ENCODE results near the gene PEMT. TPM values are rescaled to one million over a fixed set of nuclear protein-coding genes. Genes with fewer than 3 reads are reported as not detected.
A peak's percentile ranks its signal among the peaks of the same experiment; 100 is the strongest.

Gene PEMT
- total and polyA plus RNA-seq, 2 donors from 2014 or later, result 36.8 to 52.1 TPM

- no peak for TF ChIP-seq CTCF (IDR thresholded peaks at IDR 0.05; ENCODE audit: borderline replicate concordance, extremely low read depth, insufficient read depth)
- Histone ChIP-seq H3K4me3 (ENCODE audit: low read length in 3 of 3) (peak overlapping the region in 2 of 3 donors; percentile 74 to 84), H3K4me1 (ENCODE audit: control insufficient read depth in 2 of 3, insufficient read depth in 2 of 3, low read depth in 1 of 3, low read length in 3 of 3) (peaks cover 0 to 28% (median 13%) of the 10 kb centered on the region in 3 donors), H3K36me3 (ENCODE audit: control insufficient read depth in 2 of 3, insufficient read depth in 3 of 3, low read length in 3 of 3) (no peaks in the 10 kb centered on the region), H3K9me3 (ENCODE audit: control insufficient read depth in 2 of 3, insufficient read depth in 1 of 3, low read length in 3 of 3) (no peaks in the 10 kb centered on the region), H3K9ac (ENCODE audit: low read length in 3 of 3) (peak overlapping the region in 1 of 3 donors; percentile 63), H3K27ac (ENCODE audit: low read depth in 2 of 2, low read length in 2 of 2) (peak overlapping the region; percentile 66 to 85), H3K27me3 (ENCODE audit: control insufficient read depth, insufficient read depth, low read length) (no peaks in the 10 kb centered on the region)
- intact Hi-C loops (cut with DNase I), result no loop called here
- no peak for FAIRE-seq
- no peak for DNase-seq
Observed at GRCh38 chr17:17590141-17590751, 1.3 kb downstream of the PEMT start.

GRCh38 chr17:17587614-17588337 is 3.7 kb downstream of the PEMT start:
- Histone ChIP-seq H3K36me3 (ENCODE audit: control insufficient read depth in 2 of 3, insufficient read depth in 3 of 3, low read length in 3 of 3) (no peaks in the 10 kb centered on the region), H3K27me3 (ENCODE audit: control insufficient read depth, insufficient read depth, low read length) (no peaks in the 10 kb centered on the region), H3K9me3 (ENCODE audit: control insufficient read depth in 2 of 3, insufficient read depth in 1 of 3, low read length in 3 of 3) (no peaks in the 10 kb centered on the region), H3K4me3 (ENCODE audit: low read length in 3 of 3) (no peak overlapping the region), H3K27ac (ENCODE audit: low read depth in 2 of 2, low read length in 2 of 2) (peak overlapping the region; percentile 57 to 69), H3K4me1 (ENCODE audit: control insufficient read depth in 2 of 3, insufficient read depth in 2 of 3, low read depth in 1 of 3, low read length in 3 of 3) (peaks cover 0 to 23% (median 13%) of the 10 kb centered on the region in 3 donors), H3K9ac (ENCODE audit: low read length in 3 of 3) (peak overlapping the region in 1 of 3 donors; percentile 19)
- FAIRE-seq (no peak), DNase-seq (no peak)
- intact Hi-C loops (cut with DNase I), result no loop called here
- no peak for TF ChIP-seq CTCF (IDR thresholded peaks at IDR 0.05; ENCODE audit: borderline replicate concordance, extremely low read depth, insufficient read depth)

GRCh38 chr17:17582372-17582771 is 9.1 kb downstream of the PEMT start:
- Histone ChIP-seq H3K27ac (ENCODE audit: low read depth in 2 of 2, low read length in 2 of 2) (peak overlapping the region in 1 of 2 donors; percentile 29), H3K9me3 (ENCODE audit: control insufficient read depth in 2 of 3, insufficient read depth in 1 of 3, low read length in 3 of 3) (no peaks in the 10 kb centered on the region), H3K27me3 (ENCODE audit: control insufficient read depth, insufficient read depth, low read length) (no peaks in the 10 kb centered on the region), H3K4me3 (ENCODE audit: low read length in 3 of 3) (no peak overlapping the region), H3K9ac (ENCODE audit: low read length in 3 of 3) (no peak overlapping the region), H3K36me3 (ENCODE audit: control insufficient read depth in 2 of 3, insufficient read depth in 3 of 3, low read length in 3 of 3) (no peaks in the 10 kb centered on the region), H3K4me1 (ENCODE audit: control insufficient read depth in 2 of 3, insufficient read depth in 2 of 3, low read depth in 1 of 3, low read length in 3 of 3) (peaks cover 0 to 15% (median 10%) of the 10 kb centered on the region in 3 donors)
- intact Hi-C loops (cut with DNase I), result no loop called here
- DNase-seq (no peak), FAIRE-seq (no peak)
- TF ChIP-seq CTCF (IDR thresholded peaks at IDR 0.05; ENCODE audit: borderline replicate concordance, extremely low read depth, insufficient read depth), result no peak

Data from kidney (tissue), 14 donors.